SK-N-SH (cell line): ENCODE results near the gene SLC22A5.

Experiments used
- CTCF ChIP-seq: fragments of 200-600 bp; sonication (generic); IDR thresholded peaks from 2 replicates; pipeline ENCODE4 v1.6.1; 2017; ENCODE audit warnings: antibody characterized with exemption, mild to moderate bottlenecking, moderate library complexity
- MAX ChIP-seq: IDR thresholded peaks from 2 replicates; pipeline ENCODE4 v1.4.0; 2012; ENCODE audit warnings: low read depth
- NFIC ChIP-seq: IDR thresholded peaks from 2 replicates; pipeline ENCODE4 v1.4.0; 2012; ENCODE audit warnings: borderline replicate concordance

- TF ChIP-seq MAX: no peak
- TF ChIP-seq CTCF: no peak
- no peak for TF ChIP-seq NFIC
Observed at GRCh38 chr5:132380741-132381140, 11.2 kb downstream of the SLC22A5 start.
